ENCODE data around the gene USP15. TPM values are rescaled to one million over a fixed set of nuclear protein-coding genes. Genes with fewer than 3 reads are reported as not detected.

USP15 gene
- total RNA-seq, 1 experiment from 2014 or later = 35.3 TPM

GRCh38 chr12:62272936-62273552 lies 12.8 kb downstream of the USP15 start:
- H3K79me1 ChIP-seq (ENCODE audit: insufficient read depth, low read depth, low read length, poor library complexity, severe bottlenecking) = no peaks in the 10 kb centered on the region
- H2BK20ac ChIP-seq (ENCODE audit: low read depth, low read length, poor library complexity, severe bottlenecking) = no peak overlapping the region
- H3K4me1 ChIP-seq (ENCODE audit: insufficient read depth, low read length) = no peaks in the 10 kb centered on the region
- no peaks in the 10 kb centered on the region for H3K23me2 ChIP-seq (ENCODE audit: insufficient read length, low read depth, low read length, poor library complexity, severe bottlenecking)
- no peak for TF ChIP-seq CTCF (conservative IDR thresholded peaks at IDR 0.05)
- peaks cover 1% of the 10 kb centered on the region; the same call in 1 of the 2 replicates for H3K79me2 ChIP-seq (ENCODE audit: insufficient read depth, low read length)
- H2BK120ac ChIP-seq (ENCODE audit: low read depth, low read length, poor library complexity, severe bottlenecking) = no peak overlapping the region
- H4K8ac ChIP-seq (replicated peaks; ENCODE audit: insufficient read length, low read depth, low read length) = no peak overlapping the region
- H4K5ac ChIP-seq (ENCODE audit: insufficient read length, low read depth, low read length) = no peak overlapping the region
- WGBS (ENCODE audit: extremely low coverage, insufficient read length, low lambda C conversion rate) = no CpG with 5 or more reads among the region's 3 CpGs
- no peak overlapping the region for H3T11ph ChIP-seq (ENCODE audit: low read length)
- no peaks in the 10 kb centered on the region for H3K9me3 Mint-ChIP-seq
- H2BK5ac ChIP-seq (ENCODE audit: insufficient read length, low read length) = no peak overlapping the region
- H3K9me3 ChIP-seq (ENCODE audit: control insufficient read depth, low read depth, low read length) = no peaks in the 10 kb centered on the region
- H2BK15ac ChIP-seq (ENCODE audit: low read depth, low read length) = no peak overlapping the region
- H4K20me1 ChIP-seq (ENCODE audit: control insufficient read depth, insufficient read depth, insufficient read length) = no peaks in the 10 kb centered on the region
- no peak overlapping the region for H3K27ac Mint-ChIP-seq
- no peak overlapping the region for H3K9ac ChIP-seq (ENCODE audit: extremely low read depth, insufficient read length, low read length)
- H3K4me1 Mint-ChIP-seq = no peaks in the 10 kb centered on the region
- no peak overlapping the region for H3K4me2 ChIP-seq (ENCODE audit: insufficient read depth, insufficient read length, low read length)
- no peak overlapping the region for H3K56ac ChIP-seq (ENCODE audit: insufficient read length, low read depth, low read length)
- DNase-seq = no peak
- H3K27ac ChIP-seq (ENCODE audit: insufficient read length, low read depth, low read length) = no peak overlapping the region
- no peaks in the 10 kb centered on the region for H3K27me3 Mint-ChIP-seq (ENCODE audit: low read depth)
- H3K4me3 Mint-ChIP-seq = no peak overlapping the region
- no peaks in the 10 kb centered on the region for H3K27me3 ChIP-seq (ENCODE audit: insufficient read depth, low read length)
- H4K91ac ChIP-seq (ENCODE audit: insufficient read length, low read depth, low read length) = no peak overlapping the region
- H3K18ac ChIP-seq (ENCODE audit: insufficient read length, low read depth, low read length) = no peak overlapping the region
- no peak overlapping the region for H2AK5ac ChIP-seq (ENCODE audit: insufficient read length, low read length)
- H3K36me3 Mint-ChIP-seq (ENCODE audit: insufficient read depth in 1 of 3, low read depth in 3 of 3) = no peaks in the 10 kb centered on the region
- H3K14ac ChIP-seq (ENCODE audit: insufficient read depth, low read length) = no peak overlapping the region
- no peak overlapping the region for H3K4ac ChIP-seq (ENCODE audit: low read depth, low read length)
- H3K23ac ChIP-seq (ENCODE audit: insufficient read length, low read depth, low read length) = no peak overlapping the region
- no peak overlapping the region for H2AFZ ChIP-seq (ENCODE audit: low read length)
- no peak overlapping the region for H2BK12ac ChIP-seq (ENCODE audit: insufficient read length, low read depth, low read length)
